K562 (cell line): Measurements from ENCODE around the gene ERFL. TPM values are rescaled to one million over a fixed set of nuclear protein-coding genes. Genes with fewer than 3 reads are reported as not detected.

Source experiments
- BCOR ChIP-seq: fragments of 450-650 bp; IDR thresholded peaks from 2 replicates; pipeline ENCODE4 v1.6.1; 2016
- CBFB ChIP-seq: sonication (generic); formaldehyde crosslinking; IDR thresholded peaks from 2 replicates; pipeline ENCODE4 v1.4.0; 2020; ENCODE audit warnings: mild to moderate bottlenecking, missing genetic modification reagents
- CCAR2 ChIP-seq: fragments of 200-400 bp; formaldehyde crosslinking; IDR thresholded peaks from 2 replicates; pipeline ENCODE4 v1.6.1; 2017; ENCODE audit warnings: mild to moderate bottlenecking, low read depth, low read length
- DACH1 ChIP-seq: fragments of 450-650 bp; IDR thresholded peaks from 2 replicates; pipeline ENCODE4 v1.6.1; 2018; ENCODE audit not compliant: partially characterized antibody
- DNMT1 ChIP-seq: fragments of 450-650 bp; IDR thresholded peaks from 2 replicates; pipeline ENCODE4 v1.6.1; 2016; ENCODE audit warnings: antibody characterized with exemption, mild to moderate bottlenecking
- POLR2G ChIP-seq: fragments of 200-400 bp; formaldehyde crosslinking; IDR thresholded peaks from 2 replicates; pipeline ENCODE4 v1.6.1; 2017; ENCODE audit warnings: low read depth, mild to moderate bottlenecking, antibody characterized with exemption, low read length, moderate library complexity
- RBFOX2 ChIP-seq: fragments of 200-400 bp; formaldehyde crosslinking; IDR thresholded peaks from 2 replicates; pipeline ENCODE4 v1.6.1; 2017; ENCODE audit warnings: low read depth, mild to moderate bottlenecking, low read length, moderate library complexity
- RBM14 ChIP-seq: fragments of 200-400 bp; formaldehyde crosslinking; IDR thresholded peaks from 2 replicates; pipeline ENCODE4 v1.6.1; 2018; ENCODE audit warnings: low read depth, mild to moderate bottlenecking, low read length, moderate library complexity, borderline replicate concordance; ENCODE audit not compliant: insufficient read depth
- RFX1 ChIP-seq: fragments of 450-650 bp; IDR thresholded peaks from 2 replicates; pipeline ENCODE4 v1.6.1; 2016; ENCODE audit warnings: mild to moderate bottlenecking, moderate library complexity
- STAG1 ChIP-seq: sonication (generic); formaldehyde crosslinking; IDR thresholded peaks from 2 replicates; pipeline ENCODE4 v1.5.0; 2020; ENCODE audit warnings: missing genetic modification reagents, borderline replicate concordance
- ZBTB7A ChIP-seq: IDR thresholded peaks from 2 replicates; pipeline ENCODE4 v1.6.1; 2011; ENCODE audit warnings: low read depth, mild to moderate bottlenecking, low read length, moderate library complexity, borderline replicate concordance; ENCODE audit not compliant: control insufficient read depth
- ZNF197 ChIP-seq: fragments of 200-800 bp; sonication (Bioruptor generic); IDR thresholded peaks from 2 replicates; pipeline ENCODE4 v1.6.1; 2016; ENCODE audit warnings: low read depth, missing genetic modification characterization, missing compliant biosample characterization
- ZNF79 ChIP-seq: fragments of 250-450 bp; sonication (Bioruptor Pico); IDR thresholded peaks from 2 replicates; pipeline ENCODE4 v1.4.0; 2020; ENCODE audit warnings: low read depth, mild to moderate bottlenecking, moderate library complexity
- polyA plus RNA-seq, 8 experiments: library from polyadenylated mRNA; depleted of rRNA in 4 of 8; stranded (reverse) in 5 of 8; unstranded in 3 of 8; fragments of >200 nt; fragmentation: Nextera tagmentation in 2 of 8; fragmentation: Illumina TruSeq in 1 of 8; extraction: Ambion mirVana in 2 of 8; extraction: Trizol in 1 of 8; gene quantifications; 2 replicates each; pipeline versions ENCODE4 v1.2.1 to v1.2.3, GENCODE V29; 2011 to 2014; ENCODE audit warnings: inconsistent platforms in 1 of 8, missing spikeins in 1 of 8
- total RNA-seq, 7 experiments: library from RNA; depleted of rRNA in 6 of 7; stranded (reverse); fragments of >200 nt in 6 of 7; fragmentation: Illumina TruSeq in 2 of 7; extraction: Trizol in 2 of 7; gene quantifications; 2 replicates each; pipeline versions ENCODE4 v1.2.1 to v1.2.3, GENCODE V29; 2011 to 2021; ENCODE audit warnings: low replicate concordance in 1 of 7
- TF ChIP-seq, protein P1 (sequence below): fragments of 250-450 bp; sonication (Bioruptor Pico); IDR thresholded peaks from 2 replicates; pipeline ENCODE4 v1.6.1; 2021; ENCODE audit warnings: mild to moderate bottlenecking
- TF ChIP-seq, protein P2 (sequence below): fragments of 450-650 bp; formaldehyde crosslinking; IDR thresholded peaks from 2 replicates; pipeline ENCODE4 v1.4.0; 2020; ENCODE audit warnings: mild to moderate bottlenecking, moderate library complexity

The ERFL gene
- total and polyA plus RNA-seq, 9 of the 15 experiments (the other 6 are each of a cell fraction or from before 2014, with no cell fraction given): 0.07 to 0.75 (median 0.32) TPM; not detected in 4

DNA sequence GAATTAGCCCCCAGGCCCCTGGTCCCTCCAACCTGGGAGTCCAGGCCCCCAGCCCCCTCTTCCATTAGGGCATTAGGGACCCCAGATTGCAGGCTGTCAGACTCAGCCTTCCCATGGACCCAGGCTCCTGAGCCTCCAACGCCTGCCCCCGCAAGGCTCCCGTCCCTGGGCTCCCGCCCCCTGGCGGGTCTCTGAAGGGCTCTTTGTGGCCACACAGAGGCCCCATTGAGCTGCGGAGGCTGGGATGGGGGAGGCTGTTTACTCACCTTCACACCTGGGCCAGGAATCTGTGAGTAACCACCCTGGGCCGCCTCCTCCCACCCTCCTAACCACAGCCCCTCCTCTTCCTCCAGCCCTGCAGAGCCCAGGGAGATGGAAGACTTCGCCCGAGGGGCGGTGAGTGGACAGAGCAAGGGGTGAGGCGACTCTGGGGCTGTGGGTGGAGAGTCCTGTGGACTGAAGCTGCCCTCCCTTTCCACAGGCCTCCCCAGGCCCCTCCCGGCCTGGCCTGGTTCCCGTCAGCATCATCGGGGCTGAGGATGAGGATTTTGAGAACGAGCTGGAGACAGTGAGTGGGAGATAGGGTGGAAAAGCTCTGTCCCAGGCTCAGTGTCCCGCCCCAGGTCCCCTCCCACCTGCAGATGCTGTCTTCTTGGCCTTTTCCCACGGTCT lies 40.4 kb downstream of the ERFL start (continued):
- TF ChIP-seq CCAR2 (no peak), RBFOX2 (peak; percentile 51), DNMT1 (no peak), RBM14 (no peak), ZNF197 (CRISPR knock-in tag) (no peak), STAG1 (CRISPR knock-in tag) (no peak), CBFB (CRISPR knock-in tag) (no peak), ZBTB7A (peak; percentile 42; the same call in 1 of the 2 replicates), POLR2G (peak; percentile 39; the same call in 1 of the 2 replicates), RFX1 (no peak), BCOR (no peak), ZNF79 (CRISPR knock-in tag) (no peak), DACH1 (no peak)
- TF ChIP-seq, protein P1, sequence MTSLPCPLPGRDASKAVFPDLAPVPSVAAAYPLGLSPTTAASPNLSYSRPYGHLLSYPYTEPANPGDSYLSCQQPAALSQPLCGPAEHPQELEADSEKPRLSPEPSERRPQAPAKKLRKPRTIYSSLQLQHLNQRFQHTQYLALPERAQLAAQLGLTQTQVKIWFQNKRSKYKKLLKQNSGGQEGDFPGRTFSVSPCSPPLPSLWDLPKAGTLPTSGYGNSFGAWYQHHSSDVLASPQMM (CRISPR knock-in tag): no peak
- TF ChIP-seq, protein P2, sequence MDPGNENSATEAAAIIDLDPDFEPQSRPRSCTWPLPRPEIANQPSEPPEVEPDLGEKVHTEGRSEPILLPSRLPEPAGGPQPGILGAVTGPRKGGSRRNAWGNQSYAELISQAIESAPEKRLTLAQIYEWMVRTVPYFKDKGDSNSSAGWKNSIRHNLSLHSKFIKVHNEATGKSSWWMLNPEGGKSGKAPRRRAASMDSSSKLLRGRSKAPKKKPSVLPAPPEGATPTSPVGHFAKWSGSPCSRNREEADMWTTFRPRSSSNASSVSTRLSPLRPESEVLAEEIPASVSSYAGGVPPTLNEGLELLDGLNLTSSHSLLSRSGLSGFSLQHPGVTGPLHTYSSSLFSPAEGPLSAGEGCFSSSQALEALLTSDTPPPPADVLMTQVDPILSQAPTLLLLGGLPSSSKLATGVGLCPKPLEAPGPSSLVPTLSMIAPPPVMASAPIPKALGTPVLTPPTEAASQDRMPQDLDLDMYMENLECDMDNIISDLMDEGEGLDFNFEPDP (CRISPR knock-in tag): no peak
